Activated CD8-positive, alpha-beta memory T cell treated with anti-CD3 and anti-CD28 coated beads for 24 hours (primary cell): Measurements from ENCODE around the gene HMGB2.
A peak's percentile ranks its signal among the peaks of the same experiment; 100 is the strongest.

Experiments
- DNase-seq: peaks from one replicate; pipeline ENCODE4 v3.0.0-alpha.2; 2020

HMGB2 gene

DNA sequence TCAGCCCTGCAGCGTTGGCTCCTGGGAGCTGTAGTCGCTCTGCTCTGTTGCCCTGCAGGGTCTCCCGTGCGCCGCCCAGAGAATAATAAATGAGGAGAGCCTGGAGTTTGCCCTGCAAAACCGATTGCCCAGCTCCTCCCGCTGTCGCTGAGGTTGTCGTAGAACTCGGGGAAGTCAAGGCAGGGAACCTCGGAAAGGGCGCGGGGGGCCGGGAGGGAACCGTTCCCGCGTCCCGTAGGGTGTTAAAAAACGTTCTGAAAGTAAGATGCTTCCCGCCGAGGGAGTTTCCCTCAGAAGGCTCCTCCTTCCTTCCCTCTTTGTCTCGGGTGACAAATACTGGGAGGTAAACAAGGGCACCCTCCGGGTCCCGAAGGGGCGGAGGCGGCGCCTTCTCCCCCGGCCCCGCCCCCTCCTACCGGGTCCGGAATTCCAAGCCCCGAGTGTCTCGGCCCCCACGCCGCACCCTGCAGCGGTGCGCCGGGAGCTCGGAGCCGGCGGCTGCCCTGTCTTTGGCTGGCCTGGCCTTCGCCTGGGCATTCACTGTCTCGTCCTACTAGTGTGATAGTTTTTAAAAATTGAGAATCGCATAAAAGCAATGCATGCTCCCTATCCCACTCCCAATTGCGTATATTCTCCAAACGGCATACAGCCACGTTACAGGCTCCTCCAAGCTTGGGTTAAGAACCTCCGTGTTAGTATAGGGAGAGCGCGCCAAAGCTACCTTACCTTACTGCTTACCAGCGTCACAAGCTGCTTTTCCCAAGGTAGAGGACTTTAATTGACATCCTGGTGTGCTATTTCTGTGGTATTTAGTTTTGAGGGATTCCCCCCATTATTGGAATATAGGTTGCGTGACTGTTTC lies 964 bp upstream of the HMGB2 start:
- no peak for DNase-seq

DNA sequence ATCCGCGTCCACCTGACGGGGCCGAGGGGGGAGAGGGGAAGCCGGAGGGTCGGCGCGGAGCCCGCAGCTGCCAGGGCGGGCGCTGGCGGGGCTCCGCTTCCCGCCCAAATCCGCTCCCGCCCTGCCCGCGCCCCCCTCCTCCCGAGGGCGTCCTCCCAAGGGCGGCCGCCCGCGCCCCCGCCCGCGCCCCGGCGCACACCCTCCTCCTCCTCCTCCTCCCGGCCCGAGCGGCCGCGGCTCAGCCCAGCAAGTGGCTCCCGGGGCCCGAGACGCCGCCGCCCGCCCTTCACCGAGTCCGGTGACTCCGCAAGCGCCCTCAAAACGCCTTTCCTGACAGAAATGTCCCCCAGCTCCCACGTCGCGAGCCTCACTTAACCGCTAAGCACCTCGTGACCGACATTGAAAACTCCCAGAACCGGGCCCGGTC lies 487 bp downstream of the HMGB2 start:
- DNase-seq: no peak

DNA sequence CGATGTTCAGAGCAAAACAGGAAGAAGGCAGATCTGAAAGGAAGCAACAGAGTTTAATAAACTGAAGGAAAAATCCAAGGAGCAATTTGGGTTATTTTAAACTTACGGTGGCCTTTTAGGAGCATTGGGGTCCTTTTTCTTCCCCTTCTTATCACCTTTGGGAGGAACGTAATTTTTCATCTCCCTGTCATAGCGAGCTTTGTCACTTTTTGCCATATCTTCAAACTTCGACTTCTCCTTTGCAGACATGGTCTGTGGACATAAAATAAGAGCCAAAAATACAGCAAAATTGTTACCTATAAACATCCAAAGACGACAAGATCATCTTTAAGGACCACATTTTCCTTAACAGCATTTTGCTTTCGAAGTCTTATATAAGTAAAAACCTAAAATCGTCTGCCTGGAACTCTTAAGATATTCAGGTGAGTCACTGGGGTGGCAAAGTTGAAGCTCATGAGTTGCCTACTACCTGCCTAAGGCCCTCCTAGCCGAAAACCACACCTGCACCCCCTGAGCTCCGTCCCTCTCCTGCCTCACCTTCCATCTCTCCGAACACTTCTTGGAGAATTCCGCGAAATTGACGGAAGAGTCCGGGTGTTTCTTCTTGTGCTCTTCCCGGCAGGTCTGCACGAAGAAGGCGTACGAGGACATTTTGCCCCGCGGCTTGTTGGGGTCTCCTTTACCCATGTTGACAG lies 1.0 kb downstream of the HMGB2 start:
- no peak for DNase-seq

DNA sequence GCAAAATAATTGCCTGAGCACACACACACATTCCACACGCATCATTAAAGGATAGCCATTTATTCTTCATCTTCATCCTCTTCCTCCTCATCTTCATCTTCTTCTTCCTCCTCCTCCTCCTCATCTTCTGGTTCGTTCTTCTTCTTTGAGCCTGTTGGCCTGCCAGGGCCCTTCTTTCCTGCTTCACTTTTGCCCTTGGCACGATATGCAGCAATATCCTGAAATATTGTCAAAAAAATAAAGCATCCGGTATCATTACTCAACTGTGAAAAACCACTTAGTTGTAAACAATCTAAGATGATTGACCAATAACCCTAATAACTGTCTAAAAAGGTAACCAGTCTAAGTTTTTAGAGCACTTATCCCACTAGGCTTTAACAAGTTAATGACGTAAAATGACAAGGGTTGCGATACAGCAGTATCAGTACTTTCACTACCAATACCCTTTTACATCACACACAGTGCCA lies 2.1 kb downstream of the HMGB2 start:
- no peak for DNase-seq

DNA sequence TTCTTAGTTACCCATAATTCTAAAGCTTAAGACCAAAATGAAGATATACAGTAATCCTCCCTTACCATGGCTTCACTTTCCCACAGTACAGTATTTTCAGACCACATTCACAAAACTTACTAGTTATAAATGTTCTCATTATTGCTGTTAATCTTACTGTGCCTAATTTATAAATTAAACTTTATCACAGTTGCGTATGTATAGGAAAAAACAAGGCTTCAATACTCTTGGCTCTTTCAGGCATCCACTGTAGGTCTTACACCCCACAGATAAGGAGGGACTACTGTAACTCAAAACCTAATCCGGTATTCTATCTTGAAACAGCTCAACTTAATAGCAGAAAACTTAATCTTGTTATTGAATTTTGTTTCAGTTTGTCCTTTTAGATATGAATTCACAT lies 3.6 kb downstream of the HMGB2 start:
- DNase-seq: no peak

DNA sequence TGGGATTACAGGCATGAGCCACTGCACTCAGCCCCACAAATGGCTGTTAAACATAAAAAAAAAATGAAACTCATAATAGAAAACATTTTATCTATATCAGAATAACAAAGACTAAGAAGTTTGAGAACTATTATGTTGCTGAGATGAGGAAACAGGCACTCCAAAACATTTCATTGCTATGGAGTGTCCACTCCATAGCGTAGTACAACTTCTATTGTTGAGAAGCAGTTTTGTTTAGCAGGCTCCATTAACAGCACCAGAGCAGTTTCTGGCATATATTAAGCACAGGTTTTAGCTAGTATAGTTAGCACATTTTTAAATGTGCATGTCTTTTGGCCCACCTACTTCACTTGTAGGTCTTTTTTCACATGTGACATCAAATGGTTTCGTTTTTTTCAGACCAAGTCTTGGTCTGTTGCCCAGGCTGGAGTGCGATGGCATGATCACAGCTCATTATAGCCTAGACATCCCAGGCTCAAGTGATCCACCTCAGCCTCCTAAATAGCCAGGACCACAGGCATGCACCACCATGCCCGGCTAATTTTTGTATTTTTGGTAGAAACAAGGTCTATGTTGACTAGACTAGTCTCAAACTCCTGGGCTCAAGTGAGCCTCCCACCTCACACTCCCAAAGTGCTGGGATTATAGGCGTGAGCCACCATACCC lies 5.8 kb downstream of the HMGB2 start:
- no peak for DNase-seq

DNA sequence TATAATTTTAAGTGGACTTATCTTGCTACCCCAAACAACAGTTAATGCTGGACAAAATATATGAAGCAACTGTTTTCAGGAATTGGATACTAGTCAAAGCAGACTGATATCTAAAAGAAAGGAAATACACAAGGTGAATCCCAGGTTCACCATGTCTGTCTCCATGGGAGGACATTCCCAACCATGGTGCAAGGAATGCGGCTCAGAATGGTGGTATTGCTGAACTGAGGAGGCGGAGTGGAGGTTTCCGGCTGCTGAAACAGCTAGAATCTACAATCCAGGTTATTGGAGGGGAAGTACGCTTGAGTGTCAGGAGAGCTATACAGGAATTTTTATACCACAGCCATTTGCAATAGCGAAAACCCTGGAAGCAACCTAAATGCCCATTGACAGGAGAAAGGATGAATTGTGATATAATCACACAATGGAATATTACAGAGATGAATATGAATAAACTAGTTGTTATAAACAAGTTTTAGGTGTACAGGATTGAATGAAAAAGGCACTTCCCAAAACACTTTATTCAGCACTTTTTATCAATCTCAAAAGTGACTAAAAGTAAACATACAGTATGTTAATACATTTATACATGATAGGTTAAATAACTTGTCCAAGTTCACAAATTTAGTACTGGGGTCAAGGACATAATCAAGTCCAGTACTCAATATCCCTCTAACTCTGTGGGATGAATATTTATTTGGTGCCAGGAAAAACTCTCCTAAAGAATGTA lies 9.0 kb downstream of the HMGB2 start:
- no peak for DNase-seq

DNA sequence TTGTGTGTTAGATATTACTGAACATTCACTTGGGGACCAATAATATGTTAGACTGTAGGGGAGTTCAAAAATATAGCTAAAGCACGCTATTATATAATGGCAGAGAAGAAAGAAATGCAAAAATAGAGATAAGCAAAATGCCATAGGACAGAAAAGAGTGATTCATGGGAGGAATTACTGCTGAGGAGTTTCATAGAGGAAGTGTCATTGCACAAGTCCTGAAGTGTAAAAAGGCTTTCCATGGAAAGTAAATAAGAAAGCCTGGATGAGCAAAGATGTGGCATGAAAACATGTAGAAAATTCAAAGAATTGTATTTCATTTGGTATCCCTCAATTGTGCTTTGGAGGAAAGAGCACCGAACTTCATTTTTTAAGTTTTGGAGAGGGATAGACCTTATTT lies 14.5 kb downstream of the HMGB2 start:
- no peak for DNase-seq

DNA sequence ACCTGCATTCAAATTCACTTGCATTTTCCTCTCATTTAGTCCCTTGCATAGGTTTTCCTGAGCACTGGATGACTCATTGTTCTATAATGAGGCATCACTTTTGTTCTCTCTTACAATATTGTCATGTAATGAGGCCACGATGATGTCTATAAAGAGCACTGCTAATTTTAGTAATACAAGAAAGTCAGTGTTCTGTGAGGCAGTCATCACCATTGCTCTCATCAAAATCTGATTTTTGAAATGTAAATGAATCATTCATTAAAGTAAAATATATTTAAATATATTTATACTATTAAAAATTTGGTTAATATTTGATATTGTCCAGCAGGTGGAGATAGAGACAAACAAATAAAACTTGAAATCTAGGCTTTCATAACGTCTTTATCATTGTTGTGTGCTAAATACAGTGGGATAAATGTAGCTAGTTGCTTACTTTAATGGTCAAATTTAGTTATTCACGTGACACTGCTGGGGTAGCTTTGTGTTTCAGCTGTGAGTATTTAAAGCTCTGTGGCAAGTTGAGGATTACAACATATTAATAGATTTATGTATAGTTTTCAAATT lies 15.4 kb downstream of the HMGB2 start:
- DNase-seq: no peak

DNA sequence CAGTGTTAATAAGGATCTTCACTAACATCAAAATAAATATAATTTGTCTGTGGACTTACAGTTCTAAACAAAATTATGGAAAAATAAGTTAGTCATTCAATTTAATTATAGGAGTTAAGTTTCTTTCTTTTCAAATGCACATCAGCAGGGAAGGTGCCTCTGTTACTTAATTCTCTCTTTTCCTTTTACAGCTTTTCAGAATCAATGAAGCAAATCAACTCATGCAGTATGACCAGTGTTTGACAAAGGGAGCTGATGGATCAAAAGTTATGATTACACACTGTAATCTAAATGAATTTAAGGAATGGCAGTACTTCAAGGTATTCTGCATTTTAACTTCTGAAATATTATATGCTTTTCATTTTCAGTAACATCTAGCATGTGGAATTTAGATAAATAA lies 15.9 kb downstream of the HMGB2 start:
- no peak for DNase-seq

DNA sequence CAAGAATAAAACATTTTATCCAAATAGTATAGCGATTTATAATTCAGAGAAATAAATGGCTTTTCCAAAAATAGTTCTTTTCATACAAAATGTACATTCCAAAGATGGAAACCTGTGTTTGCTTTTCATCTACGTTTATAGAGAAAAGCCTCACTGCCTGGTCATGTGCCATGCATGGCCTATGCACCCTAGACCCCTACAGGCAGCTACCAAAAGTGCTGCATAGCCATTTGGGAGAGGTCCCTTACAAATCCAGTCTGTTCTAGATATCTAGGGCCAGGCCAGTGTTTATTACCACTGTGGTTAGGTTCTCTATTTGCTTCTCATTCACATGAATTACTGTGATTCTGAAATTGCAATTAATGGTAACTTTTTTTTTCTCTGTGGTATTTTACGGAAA lies 17.2 kb downstream of the HMGB2 start:
- DNase-seq: no peak

DNA sequence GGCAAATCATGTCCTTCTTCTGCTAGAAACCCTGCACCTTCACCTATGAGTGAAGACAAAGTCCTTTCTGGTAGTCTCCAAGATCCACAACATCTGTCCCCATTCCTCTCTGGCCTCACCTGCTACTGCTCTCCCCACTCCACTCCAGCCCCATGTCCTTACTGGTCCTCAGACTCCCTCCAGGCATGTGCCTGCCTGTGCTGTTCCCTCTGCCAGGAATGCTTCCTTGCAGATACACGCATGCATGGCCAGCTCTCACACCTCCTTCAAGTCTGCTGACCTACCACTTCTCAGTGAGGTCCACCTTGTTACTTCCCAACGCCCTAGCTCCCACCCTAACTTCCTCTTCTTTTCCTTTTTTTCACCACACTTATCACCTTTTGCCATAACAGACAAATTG lies 18.1 kb downstream of the HMGB2 start:
- DNase-seq: no peak

DNA sequence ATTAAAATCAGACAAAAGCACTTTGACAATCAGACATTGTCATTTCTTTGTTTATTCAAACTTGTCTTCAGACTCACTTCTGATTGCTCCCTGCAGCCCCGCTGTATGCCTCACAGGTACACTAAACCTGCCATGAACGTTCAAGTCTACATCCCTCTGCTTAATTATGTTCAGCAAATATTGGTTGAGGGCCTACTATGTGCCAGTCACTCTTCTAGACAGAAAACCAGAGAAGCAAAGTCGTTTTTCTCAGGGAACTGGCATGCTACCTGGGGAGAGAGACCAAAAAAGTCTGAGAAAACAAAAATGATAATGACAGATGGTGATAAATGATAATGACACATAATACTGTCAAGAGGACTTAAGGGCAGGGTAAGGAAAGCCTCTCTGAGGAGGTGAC lies 19.4 kb downstream of the HMGB2 start:
- DNase-seq: no peak

DNA sequence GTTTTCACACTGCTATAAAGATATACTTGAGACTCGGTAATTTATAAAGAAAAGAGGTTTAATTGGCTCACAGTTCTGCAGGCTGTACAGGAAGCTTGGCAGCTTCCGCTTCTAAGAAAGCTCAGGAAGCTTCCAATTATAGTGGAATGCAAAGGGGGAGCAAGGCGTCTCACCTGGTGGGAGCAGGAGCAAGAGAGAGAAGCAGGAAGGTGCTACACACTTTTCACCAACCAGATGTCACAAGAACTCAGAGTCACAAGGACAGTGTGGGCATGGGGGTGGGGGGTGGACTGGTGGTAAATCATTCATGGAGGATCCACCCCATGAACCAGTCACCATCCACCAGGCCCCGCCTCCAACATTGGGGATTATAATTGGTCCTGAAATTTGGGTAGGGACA lies 22.8 kb downstream of the HMGB2 start:
- no peak for DNase-seq

DNA sequence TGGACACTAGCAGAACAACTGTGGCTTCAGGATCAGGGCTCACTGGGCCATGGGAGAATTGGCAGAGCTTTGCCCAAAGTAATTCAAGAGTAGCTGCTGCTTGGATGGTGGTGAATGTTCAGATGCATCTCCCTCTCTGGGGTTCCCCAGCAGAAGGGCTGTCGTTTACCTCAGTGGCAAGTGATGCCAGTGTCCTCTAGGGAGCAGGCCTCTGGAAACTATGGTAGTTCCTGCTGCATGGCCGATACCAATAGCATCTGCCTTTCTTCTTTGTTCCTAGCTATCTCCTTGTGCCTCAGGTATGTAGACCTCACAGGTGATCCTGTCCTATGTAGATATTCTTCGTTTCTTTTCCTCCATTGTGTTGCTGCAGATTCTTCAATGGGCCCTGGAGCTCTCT lies 26.4 kb downstream of the HMGB2 start:
- DNase-seq: no peak

DNA sequence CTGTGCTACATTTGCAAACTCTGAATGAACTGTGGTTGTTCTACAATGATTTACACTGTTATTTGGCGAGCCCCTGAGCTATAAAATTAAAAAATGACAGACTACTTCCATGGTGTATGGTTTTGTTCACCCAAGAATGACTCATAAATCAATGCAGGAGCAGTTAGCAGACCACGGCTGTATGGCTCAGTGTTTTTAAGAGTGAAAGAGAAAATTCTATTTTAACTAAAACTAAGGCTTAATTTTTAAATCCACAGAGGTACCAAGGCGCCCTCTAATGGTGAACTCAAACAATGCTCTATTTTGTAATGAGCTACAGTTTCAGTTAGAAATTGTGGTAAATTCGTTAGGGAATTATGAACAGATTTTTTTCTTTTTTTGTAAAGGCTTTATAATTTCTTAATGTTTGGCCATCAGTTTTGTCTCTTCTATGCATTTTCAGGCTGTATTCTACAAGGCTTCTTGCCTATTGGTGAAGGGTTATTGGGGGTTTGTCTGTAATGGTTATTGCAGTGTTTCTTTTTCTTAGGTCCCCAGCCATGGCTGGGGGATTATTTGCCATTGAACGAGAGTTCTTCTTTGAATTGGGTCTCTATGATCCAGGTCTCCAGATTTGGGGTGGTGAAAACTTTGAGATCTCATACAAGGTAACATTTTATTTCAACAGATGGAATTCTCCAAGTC lies 32.5 kb downstream of the HMGB2 start:
- DNase-seq: no peak

DNA sequence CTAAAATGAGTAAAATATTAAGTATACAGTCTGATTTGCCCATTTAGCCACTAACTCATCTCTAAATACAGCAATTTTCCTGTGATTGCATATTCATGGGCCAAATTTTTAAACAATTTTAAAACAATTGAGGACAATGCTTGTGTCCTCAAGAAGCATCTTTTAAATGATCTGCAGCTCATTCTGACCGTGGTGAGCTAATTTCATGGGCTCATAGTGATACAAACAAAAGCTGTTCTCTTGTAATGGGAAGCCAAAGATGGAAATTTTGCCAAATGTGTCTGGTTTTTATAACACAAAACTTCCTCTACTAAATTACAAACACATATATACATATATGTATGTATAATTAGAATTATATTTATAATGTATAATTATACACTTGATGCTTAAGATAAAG lies 39.7 kb downstream of the HMGB2 start:
- no peak for DNase-seq

DNA sequence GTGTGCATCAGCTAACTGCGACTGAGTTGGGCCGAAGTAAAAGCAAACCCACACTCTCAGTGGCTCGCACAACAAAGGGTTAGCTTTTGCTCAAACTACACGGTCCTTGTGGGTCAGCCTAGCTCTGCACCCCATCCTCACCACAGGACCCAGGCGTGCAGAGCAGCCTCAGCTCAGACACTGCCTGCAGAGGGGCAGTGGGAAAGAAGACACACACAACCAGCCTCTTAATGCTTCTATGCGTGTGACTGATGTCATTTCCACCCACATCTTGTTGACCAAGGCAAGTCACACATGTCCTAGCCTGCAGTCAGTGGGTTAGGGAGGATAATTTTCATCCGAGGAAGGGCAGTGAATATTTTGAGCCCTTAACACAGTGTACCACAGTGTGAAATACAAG lies 40.5 kb downstream of the HMGB2 start:
- no peak for DNase-seq

DNA sequence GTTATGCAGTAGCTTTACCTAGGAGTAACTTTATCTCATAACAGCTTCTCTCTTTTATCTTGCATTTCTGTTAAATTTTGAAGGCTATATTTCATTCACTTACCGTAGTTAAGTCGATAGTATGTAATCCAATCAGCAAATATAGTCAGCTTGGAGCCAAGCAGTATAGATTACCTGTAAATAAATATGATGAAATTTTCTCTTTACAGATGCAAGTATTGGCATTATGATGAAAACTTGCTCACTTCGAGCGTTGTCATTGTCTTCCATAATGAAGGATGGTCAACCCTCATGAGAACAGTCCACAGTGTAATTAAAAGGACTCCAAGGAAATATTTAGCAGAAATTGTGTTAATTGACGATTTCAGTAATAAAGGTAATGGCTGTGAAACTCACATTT lies 42.3 kb downstream of the HMGB2 start:
- no peak for DNase-seq

DNA sequence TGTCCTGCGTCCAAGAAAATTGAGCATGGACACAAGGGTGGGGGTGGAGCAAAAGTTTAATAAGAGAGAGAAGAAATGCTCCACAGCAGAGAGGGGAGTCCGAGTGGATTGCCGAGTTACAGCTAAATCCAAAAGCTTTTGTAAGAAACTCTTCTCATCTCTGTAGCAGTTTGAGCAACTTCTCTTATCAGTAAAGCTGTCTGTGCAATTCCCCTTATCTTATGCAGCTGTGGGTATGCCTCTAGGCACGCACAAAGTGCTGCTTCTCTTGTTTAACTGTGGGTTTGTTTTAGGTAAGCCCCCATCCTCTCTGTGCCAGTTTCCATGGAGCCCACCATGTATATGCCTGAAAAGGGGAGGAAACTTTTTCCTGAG lies 44.8 kb downstream of the HMGB2 start:
- DNase-seq: no peak

DNA sequence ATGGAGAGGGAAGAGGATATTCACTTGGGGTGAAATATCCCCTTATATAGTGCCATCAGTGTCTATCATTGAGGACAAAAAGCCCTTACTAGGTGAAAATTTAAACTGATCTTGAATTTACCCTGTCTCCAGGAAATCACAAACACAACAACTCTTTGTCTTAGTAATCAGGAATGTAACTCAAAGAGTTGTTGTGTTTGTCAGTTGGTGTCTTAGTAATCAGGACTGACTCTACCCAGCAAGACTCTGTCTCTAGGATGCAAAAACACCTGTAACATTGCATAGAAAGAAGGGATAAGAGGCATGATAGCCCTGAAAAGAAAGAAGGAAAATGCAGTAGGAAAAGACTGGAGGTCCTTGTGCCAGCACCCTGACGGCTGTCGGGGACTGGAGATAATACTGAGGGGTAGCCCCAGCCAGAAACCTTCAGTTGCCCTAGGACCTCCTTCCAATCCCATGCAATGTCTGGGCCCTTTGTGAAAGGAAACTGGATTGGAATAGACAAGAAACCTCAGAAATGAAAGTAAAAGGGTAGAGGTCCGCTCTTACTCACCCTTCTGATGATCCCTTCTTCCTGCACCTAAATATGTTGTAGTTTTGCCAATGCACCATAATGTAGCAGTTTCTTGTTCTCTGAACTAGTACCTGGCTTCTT lies 45.3 kb downstream of the HMGB2 start:
- no peak for DNase-seq

DNA sequence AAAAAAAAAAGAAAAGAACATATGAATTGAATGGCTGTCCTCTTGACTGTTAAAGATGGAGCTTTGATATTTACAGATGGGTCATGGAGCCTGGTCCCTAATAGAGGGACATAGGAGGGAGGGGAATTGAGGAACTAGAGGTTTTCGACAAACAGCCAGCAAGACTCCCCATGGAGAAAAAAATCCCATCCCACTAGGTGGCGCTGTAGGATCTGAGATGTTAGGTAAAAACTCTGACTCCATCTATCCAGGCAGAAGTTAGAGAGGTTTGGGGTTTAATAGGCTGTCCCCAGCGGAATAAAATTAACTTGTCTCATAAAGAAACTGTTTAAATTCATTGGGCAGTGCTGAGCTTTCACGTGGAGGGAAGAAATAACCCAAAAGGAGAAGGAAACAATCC lies 45.9 kb downstream of the HMGB2 start:
- DNase-seq: peak; percentile 85
